OCI-LY3 (cell line): ENCODE results near the gene STMN3.

Experiments used
- H2AFZ ChIP-seq: fragments of 200-600, 300-600 bp; shearing (Covaris generic); 2 replicates; pipeline ENCODE4 v1.6.0; 2014; ENCODE audit warnings: antibody characterized with exemption, low read depth, low read length
- H3K27ac ChIP-seq: fragments of 200-600, 300-600 bp; sonication (generic); 2 replicates; pipeline ENCODE4 v1.5.1; 2014; ENCODE audit warnings: mild to moderate bottlenecking, low read length, moderate library complexity, mixed read lengths
- H3K27me3 ChIP-seq: fragments of 200-600, 300-600 bp; sonication (generic); 2 replicates; pipeline ENCODE4 v1.6.1; 2014; ENCODE audit warnings: low read depth, low read length, mixed read lengths
- H3K36me3 ChIP-seq: fragments of 200-600, 300-600 bp; sonication (generic); replicated peaks from 2 replicates; pipeline ENCODE3; 2014; ENCODE audit warnings: low read depth, low read length, mixed read lengths
- H3K4me1 ChIP-seq: fragments of 300-600, 200-600 bp; sonication (generic); 2 replicates; pipeline ENCODE4 v1.6.1; 2014; ENCODE audit warnings: low read length, mixed read lengths
- H3K4me2 ChIP-seq: fragments of 200-600, 300-600 bp; sonication (generic); 2 replicates; pipeline ENCODE4 v1.6.1; 2014; ENCODE audit warnings: low read length, mixed read lengths
- H3K4me3 ChIP-seq: fragments of 300-600, 200-600 bp; sonication (generic); 2 replicates; pipeline ENCODE4 v1.5.1; 2014; ENCODE audit warnings: antibody characterized with exemption, mild to moderate bottlenecking, low read length, moderate library complexity
- H3K79me2 ChIP-seq: fragments of 300-600, 200-600 bp; shearing (Covaris generic); 2 replicates; pipeline ENCODE4 v1.6.1; 2014; ENCODE audit warnings: mild to moderate bottlenecking, low read length, mixed read lengths
- H3K9ac ChIP-seq: fragments of 300-600, 200-600 bp; shearing (Covaris generic); 2 replicates; pipeline ENCODE4 v1.6.0; 2014; ENCODE audit warnings: mild to moderate bottlenecking, low read length, moderate library complexity
- H3K9me3 ChIP-seq: fragments of 200-600, 300-600 bp; shearing (Covaris generic); 2 replicates; pipeline ENCODE4 v1.6.1; 2014; ENCODE audit warnings: low read length, mixed read lengths; ENCODE audit not compliant: insufficient read depth
- H4K20me1 ChIP-seq: fragments of 200-600, 300-600 bp; sonication (generic); 2 replicates; pipeline ENCODE4 v1.6.1; 2016; ENCODE audit warnings: low read length, mixed read lengths; ENCODE audit not compliant: insufficient read depth
- EZH2phosphoT487 ChIP-seq: fragments of 200-600 bp; shearing (Covaris generic); IDR thresholded peaks from 2 replicates; pipeline ENCODE4 v1.6.1; 2018; ENCODE audit warnings: antibody characterized with exemption, mixed run types, low read depth
- TF ChIP-seq, protein P1 (sequence below): fragments of 200-600, 300-600 bp; sonication (generic); IDR thresholded peaks from 2 replicates; pipeline ENCODE4 v1.5.1; 2014; ENCODE audit warnings: antibody characterized with exemption, low read length, low read depth

STMN3 gene

DNA sequence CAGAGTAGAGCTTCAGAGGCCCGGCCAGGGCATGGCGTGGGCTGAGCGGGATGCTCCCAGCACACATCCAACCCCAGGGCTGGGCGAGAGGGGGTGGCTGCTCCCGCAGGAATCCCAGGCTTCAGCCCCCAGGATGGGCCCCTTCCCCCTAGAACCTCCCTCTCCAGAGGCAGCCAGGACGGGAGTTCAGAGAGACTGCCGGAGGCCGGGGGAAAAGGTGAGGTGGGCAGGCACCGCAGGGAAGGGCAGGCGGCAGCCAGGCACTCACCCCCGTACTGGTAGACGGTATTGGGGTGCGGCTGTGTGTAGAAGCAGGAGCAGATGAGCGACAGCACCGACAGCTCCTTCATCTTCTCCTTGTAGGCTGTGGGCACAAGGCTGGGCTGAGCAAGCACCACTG lies 9.3 kb downstream of the STMN3 start:
- H3K36me3 ChIP-seq = no peaks in the 10 kb centered on the region
- no peaks in the 10 kb centered on the region for H3K79me2 ChIP-seq
- TF ChIP-seq, protein P1, sequence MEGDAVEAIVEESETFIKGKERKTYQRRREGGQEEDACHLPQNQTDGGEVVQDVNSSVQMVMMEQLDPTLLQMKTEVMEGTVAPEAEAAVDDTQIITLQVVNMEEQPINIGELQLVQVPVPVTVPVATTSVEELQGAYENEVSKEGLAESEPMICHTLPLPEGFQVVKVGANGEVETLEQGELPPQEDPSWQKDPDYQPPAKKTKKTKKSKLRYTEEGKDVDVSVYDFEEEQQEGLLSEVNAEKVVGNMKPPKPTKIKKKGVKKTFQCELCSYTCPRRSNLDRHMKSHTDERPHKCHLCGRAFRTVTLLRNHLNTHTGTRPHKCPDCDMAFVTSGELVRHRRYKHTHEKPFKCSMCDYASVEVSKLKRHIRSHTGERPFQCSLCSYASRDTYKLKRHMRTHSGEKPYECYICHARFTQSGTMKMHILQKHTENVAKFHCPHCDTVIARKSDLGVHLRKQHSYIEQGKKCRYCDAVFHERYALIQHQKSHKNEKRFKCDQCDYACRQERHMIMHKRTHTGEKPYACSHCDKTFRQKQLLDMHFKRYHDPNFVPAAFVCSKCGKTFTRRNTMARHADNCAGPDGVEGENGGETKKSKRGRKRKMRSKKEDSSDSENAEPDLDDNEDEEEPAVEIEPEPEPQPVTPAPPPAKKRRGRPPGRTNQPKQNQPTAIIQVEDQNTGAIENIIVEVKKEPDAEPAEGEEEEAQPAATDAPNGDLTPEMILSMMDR = no peak
- TF ChIP-seq EZH2phosphoT487 = no peak
- H3K4me3 ChIP-seq = no peak overlapping the region
- no peak overlapping the region for H3K9ac ChIP-seq
- H3K27ac ChIP-seq = no peak overlapping the region
- no peaks in the 10 kb centered on the region for H4K20me1 ChIP-seq
- no peak overlapping the region for H2AFZ ChIP-seq
- H3K4me1 ChIP-seq = peaks cover 14% of the 10 kb centered on the region
- H3K9me3 ChIP-seq = no peaks in the 10 kb centered on the region
- H3K4me2 ChIP-seq = no peak overlapping the region
- H3K27me3 ChIP-seq = peaks cover 15% of the 10 kb centered on the region

DNA sequence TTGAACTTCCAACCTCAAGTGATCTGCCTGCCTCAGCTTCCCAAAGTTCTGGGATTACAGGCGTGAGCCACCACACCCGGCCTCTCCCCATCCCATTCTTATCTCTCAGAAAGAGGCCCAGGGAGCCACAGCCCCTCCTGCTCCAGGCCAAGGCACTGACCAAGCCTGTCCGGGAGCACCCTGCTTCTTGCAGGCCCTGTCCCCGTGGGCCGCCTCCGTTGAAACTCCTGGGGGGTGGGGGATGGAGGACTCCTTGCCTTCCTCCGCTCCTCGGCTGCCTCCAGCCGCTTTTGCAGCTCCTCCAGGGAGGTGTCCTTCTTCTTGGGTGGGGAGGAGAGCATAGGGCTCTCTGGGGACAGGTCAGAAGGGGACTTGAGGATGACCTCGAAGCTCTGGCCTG lies 9.7 kb downstream of the STMN3 start:
- Histone ChIP-seq H3K27me3 (peaks cover 15% of the 10 kb centered on the region), H3K27ac (no peak overlapping the region), H3K9me3 (no peaks in the 10 kb centered on the region), H2AFZ (no peak overlapping the region), H3K4me2 (no peak overlapping the region), H4K20me1 (no peaks in the 10 kb centered on the region), H3K4me1 (peaks cover 14% of the 10 kb centered on the region), H3K4me3 (no peak overlapping the region), H3K79me2 (no peaks in the 10 kb centered on the region), H3K9ac (no peak overlapping the region), H3K36me3 (no peaks in the 10 kb centered on the region)
- no peak for TF ChIP-seq EZH2phosphoT487
- TF ChIP-seq, protein P1 = no peak

DNA sequence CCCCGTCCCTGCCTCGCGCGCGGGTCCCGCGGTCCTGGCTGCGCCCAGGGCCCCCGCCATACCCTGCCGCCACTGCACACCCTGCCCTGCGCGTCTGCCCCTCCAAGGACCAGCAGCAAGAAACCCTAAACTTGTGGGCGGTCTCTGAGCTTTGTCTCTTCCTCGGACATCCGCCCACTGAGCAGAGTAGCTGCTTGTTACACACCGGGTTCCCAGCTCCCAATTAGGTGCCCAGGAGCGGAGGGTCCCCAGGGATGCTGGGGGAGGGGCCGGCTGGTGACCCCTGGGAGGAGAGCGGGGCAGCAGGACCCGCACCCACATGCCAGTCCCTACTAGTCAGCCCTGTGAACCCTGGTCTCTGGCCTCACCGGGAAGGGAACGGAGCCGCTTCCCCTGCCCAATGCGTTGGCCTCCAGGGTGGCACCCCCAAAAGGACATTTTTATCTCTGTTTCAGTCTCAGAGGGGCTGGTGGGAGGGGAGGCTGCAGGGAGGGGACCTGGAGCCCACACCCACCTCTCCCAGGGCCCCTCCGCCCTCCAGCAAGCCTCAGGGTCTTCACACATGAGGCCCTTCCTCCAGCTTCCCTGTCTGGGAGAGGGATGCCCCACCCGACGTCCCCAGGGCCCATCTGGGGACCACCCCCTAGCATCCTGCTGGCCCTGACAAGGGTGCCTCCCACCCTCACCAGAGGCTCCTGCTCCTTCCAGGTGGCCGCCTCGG lies 10.5 kb downstream of the STMN3 start:
- TF ChIP-seq, protein P1 = no peak
- TF ChIP-seq EZH2phosphoT487 = no peak
- H2AFZ ChIP-seq = no peak overlapping the region
- peak overlapping the region; percentile 82 for H3K4me3 ChIP-seq
- H3K79me2 ChIP-seq = no peaks in the 10 kb centered on the region
- peak overlapping the region; percentile 93 for H3K4me2 ChIP-seq
- peaks cover 15% of the 10 kb centered on the region for H3K27me3 ChIP-seq
- H4K20me1 ChIP-seq = no peaks in the 10 kb centered on the region
- peak overlapping the region; percentile 31; the same call in 1 of the 2 replicates for H3K27ac ChIP-seq
- no peaks in the 10 kb centered on the region for H3K9me3 ChIP-seq
- peaks cover 14% of the 10 kb centered on the region for H3K4me1 ChIP-seq
- peak overlapping the region; percentile 62 for H3K9ac ChIP-seq
- no peaks in the 10 kb centered on the region for H3K36me3 ChIP-seq

DNA sequence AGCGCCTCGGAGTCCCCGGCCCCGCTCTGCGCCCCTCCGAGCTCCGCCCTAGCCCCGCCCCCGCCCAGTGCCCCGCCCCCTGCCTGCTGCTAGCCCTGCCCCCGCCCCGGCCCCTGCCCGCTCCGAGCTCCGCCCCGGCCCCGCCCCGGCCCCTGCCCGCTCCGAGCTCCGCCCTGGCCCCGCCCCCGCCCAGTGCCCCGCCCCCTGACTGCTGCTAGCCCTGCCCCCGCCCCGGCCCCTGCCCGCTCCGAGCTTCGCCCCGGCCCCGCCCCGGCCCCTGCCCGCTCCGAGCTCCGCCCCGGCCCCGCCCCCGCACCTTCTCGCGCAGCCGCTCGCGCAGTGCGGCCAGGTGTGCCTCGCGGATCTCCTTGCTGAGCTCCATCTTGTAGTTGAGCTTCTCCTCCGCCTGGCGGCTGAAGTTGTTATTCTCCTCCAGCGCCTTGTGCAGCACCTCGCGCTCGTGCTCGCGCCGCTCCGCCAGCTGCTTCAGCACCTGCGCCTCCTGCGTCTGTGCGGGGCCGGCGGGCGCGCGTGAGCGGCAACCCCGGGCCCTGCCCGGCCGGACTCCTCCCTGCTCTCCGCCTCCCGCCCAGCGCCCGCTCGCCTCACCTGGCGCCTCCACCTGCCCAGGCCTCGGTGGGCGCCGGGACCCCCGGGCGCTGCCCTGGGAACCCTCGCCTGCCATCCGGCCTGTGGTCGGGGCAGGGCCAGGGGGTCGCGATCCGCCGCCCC lies 11.3 kb downstream of the STMN3 start:
- Histone ChIP-seq H4K20me1 (no peaks in the 10 kb centered on the region), H3K27ac (peak overlapping the region; percentile 31; the same call in 1 of the 2 replicates), H3K79me2 (no peaks in the 10 kb centered on the region), H3K27me3 (peaks cover 15% of the 10 kb centered on the region), H3K9me3 (no peaks in the 10 kb centered on the region), H3K4me3 (peak overlapping the region; percentile 82), H3K4me1 (peaks cover 14% of the 10 kb centered on the region), H2AFZ (no peak overlapping the region; the same call in 1 of the 2 replicates), H3K9ac (peak overlapping the region; percentile 78), H3K4me2 (peak overlapping the region; percentile 95), H3K36me3 (no peaks in the 10 kb centered on the region)
- TF ChIP-seq EZH2phosphoT487 = no peak
- TF ChIP-seq, protein P1 = peak; percentile 19; the same call in 1 of the 2 replicates
